CD14-positive monocyte (primary cell): Measurements from ENCODE around the gene UPK1B. TPM values are rescaled to one million over a fixed set of nuclear protein-coding genes. Genes with fewer than 3 reads are reported as not detected.

Experiments
- DNase-seq, 3 donors: peaks; one replicate each; pipeline ENCODE4 v3.0.0-alpha.2; 2011 to 2022
- H2AFZ ChIP-seq: 2 replicates; pipeline ENCODE4 v1.6.0; 2012; ENCODE audit warnings: mild to moderate bottlenecking, low read depth, low read length, inconsistent platforms; ENCODE audit not compliant: insufficient read depth, poor library complexity, severe bottlenecking
- H3K27ac ChIP-seq, 2 donors: 1 replicate in 1 of 2; 2 replicates in 1 of 2; pipeline ENCODE4 v1.5.1; 2012 to 2013; ENCODE audit warnings: low read length in 2 of 2, control low read depth in 1 of 2, inconsistent platforms in 1 of 2, low read depth in 1 of 2, mild to moderate bottlenecking in 1 of 2
- H3K27me3 ChIP-seq, 2 donors: one replicate each; pipeline versions ENCODE4 v1.6.0 to v1.6.1; 2011 to 2013; ENCODE audit warnings: low read length in 2 of 2; ENCODE audit not compliant: control insufficient read depth in 2 of 2, insufficient read depth in 2 of 2
- H3K36me3 ChIP-seq, 2 donors: replicated peaks in 1 of 2; 1 replicate in 1 of 2; 2 replicates in 1 of 2; pipeline versions ENCODE4 v1.5.1 to v1.6.1; 2012 to 2013; ENCODE audit warnings: low read length in 2 of 2, control low read depth in 1 of 2, inconsistent platforms in 1 of 2, mild to moderate bottlenecking in 1 of 2; ENCODE audit not compliant: insufficient read depth in 2 of 2, control insufficient read depth in 1 of 2
- H3K4me1 ChIP-seq, 2 donors: 1 replicate in 1 of 2; 2 replicates in 1 of 2; pipeline versions ENCODE4 v1.5.1 to v1.6.1; 2012 to 2013; ENCODE audit warnings: low read length in 2 of 2, control low read depth in 1 of 2, inconsistent platforms in 1 of 2, mild to moderate bottlenecking in 1 of 2, moderate library complexity in 1 of 2; ENCODE audit not compliant: insufficient read depth in 2 of 2, control insufficient read depth in 1 of 2
- H3K4me2 ChIP-seq: replicated peaks from 2 replicates; pipeline ENCODE3; 2012; ENCODE audit warnings: low read length, moderate library complexity, mild to moderate bottlenecking; ENCODE audit not compliant: poor library complexity, severe bottlenecking; ENCODE audit errors: extremely low read depth
- H3K4me3 ChIP-seq, 3 experiments: fragments of 200-600 bp in 1 of 3; sonication (generic) in 1 of 3; replicated peaks in 1 of 3; 1 replicate in 2 of 3; 2 replicates in 1 of 3; pipeline ENCODE4 v1.5.1; 2011 to 2013; ENCODE audit warnings: low read length in 3 of 3, mild to moderate bottlenecking in 3 of 3, control low read depth in 2 of 3, low read depth in 2 of 3, inconsistent platforms in 1 of 3, moderate library complexity in 1 of 3
- H3K79me2 ChIP-seq: 2 replicates; pipeline ENCODE4 v1.6.0; 2012; ENCODE audit warnings: mild to moderate bottlenecking, control low read depth, inconsistent platforms, low read length, moderate library complexity; ENCODE audit not compliant: insufficient read depth
- H3K9ac ChIP-seq: 2 replicates; pipeline ENCODE4 v1.6.0; 2017; ENCODE audit warnings: low read length, mild to moderate bottlenecking; ENCODE audit not compliant: insufficient read depth, poor library complexity, severe bottlenecking
- H3K9me3 ChIP-seq, 2 donors: replicated peaks in 1 of 2; 1 replicate in 1 of 2; 2 replicates in 1 of 2; pipeline versions ENCODE4 v1.5.1 to v1.6.1; 2012 to 2013; ENCODE audit warnings: low read length in 2 of 2, control low read depth in 1 of 2; ENCODE audit not compliant: control insufficient read depth in 1 of 2, insufficient read depth in 1 of 2
- H4K20me1 ChIP-seq: 2 replicates; pipeline ENCODE4 v1.6.0; 2012; ENCODE audit warnings: mild to moderate bottlenecking, low read length, control low read depth, moderate library complexity; ENCODE audit not compliant: insufficient read depth
- H3K27ac Mint-ChIP-seq, 7 donors: one replicate each; pipeline ENCODE4 v1.8.0; 2020; ENCODE audit warnings: mild to moderate bottlenecking in 7 of 7, mixed read lengths in 7 of 7, moderate library complexity in 6 of 7, inconsistent platforms in 2 of 7
- H3K27me3 Mint-ChIP-seq, 3 donors: one replicate each; pipeline ENCODE4 v1.8.0; 2021 to 2022; ENCODE audit warnings: low read depth in 3 of 3, mild to moderate bottlenecking in 3 of 3, mixed read lengths in 3 of 3, moderate library complexity in 3 of 3, inconsistent platforms in 1 of 3
- H3K36me3 Mint-ChIP-seq, 2 donors: one replicate each; pipeline ENCODE4 v1.8.0; 2020; ENCODE audit warnings: mixed read lengths in 2 of 2, inconsistent platforms in 1 of 2, mild to moderate bottlenecking in 1 of 2
- H3K4me1 Mint-ChIP-seq: one replicate; pipeline ENCODE4 v1.8.0; 2020; ENCODE audit warnings: mild to moderate bottlenecking, mixed read lengths
- H3K4me3 Mint-ChIP-seq, 2 donors: one replicate each; pipeline ENCODE4 v1.8.0; 2020; ENCODE audit warnings: mild to moderate bottlenecking in 2 of 2, mixed read lengths in 2 of 2, moderate library complexity in 1 of 2
- H3K9me3 Mint-ChIP-seq, 7 donors: one replicate each; pipeline ENCODE4 v1.8.0; 2020 to 2022; ENCODE audit warnings: mixed read lengths in 7 of 7, mild to moderate bottlenecking in 6 of 7, moderate library complexity in 6 of 7, inconsistent platforms in 2 of 7
- WGBS: methylation state at CpG from one replicate; pipeline ENCODE4 v1.1.5; 2013; ENCODE audit warnings: missing lambda C conversion rate; ENCODE audit not compliant: insufficient coverage; 5-methylcytosine and 5-hydroxymethylcytosine counted together
- intact Hi-C, 2 donors: fragments of 100-400 bp; cut with micrococcal nuclease; formaldehyde crosslinking; loops; one replicate each; pipeline versions ENCODE4 v1.15.0 to v1.15.1; 2023
- polyA plus RNA-seq, 3 donors: library from polyadenylated mRNA; depleted of rRNA in 1 of 3; unstranded in 2 of 3; stranded (reverse) in 1 of 3; fragments of 300-500 nt in 2 of 3; fragments of >200 nt in 1 of 3; fragmentation: Illumina TruSeq in 2 of 3; gene quantifications; 1 replicate in 2 of 3; 2 replicates in 1 of 3; pipeline ENCODE4 v1.2.3, GENCODE V29; 2012 to 2021
- TF ChIP-seq, protein P1 (sequence below): fragments of 200-600 bp; IDR thresholded peaks from one replicate; pipeline ENCODE4 v1.8.0; 2022; ENCODE audit warnings: antibody characterized with exemption, mild to moderate bottlenecking

UPK1B gene
- polyA plus RNA-seq, 3 donors, result not detected

DNA sequence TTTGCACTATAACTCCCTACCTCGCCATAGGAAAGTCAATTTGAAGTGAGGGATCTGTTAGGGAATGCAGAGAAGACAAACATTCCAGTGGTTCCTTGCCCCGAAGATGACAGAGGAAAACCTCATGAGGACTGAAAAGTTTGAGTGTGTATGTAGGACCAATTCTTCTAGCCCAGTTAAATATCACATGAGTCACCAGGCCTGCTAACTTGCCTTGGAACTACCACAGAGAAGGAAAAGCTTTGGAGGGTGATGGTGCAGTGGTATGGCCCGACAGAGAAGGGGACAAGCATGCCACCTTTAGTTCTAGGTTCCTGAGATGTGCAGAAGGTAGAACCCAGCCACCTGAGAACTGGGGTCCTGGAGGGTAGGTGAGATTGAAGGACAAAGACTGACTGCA is 2.6 kb upstream of the UPK1B start:
- Mint-ChIP-seq H3K4me1 (no peaks in the 10 kb centered on the region), H3K27ac (no peak overlapping the region), H3K9me3 (peaks cover 2 to 6% (median 3%) of the 10 kb centered on the region in 7 donors), H3K4me3 (no peak overlapping the region), H3K36me3 (no peaks in the 10 kb centered on the region), H3K27me3 (peaks cover 7 to 21% (median 11%) of the 10 kb centered on the region in 3 donors)
- Histone ChIP-seq H3K9me3 (no peaks in the 10 kb centered on the region), H4K20me1 (no peaks in the 10 kb centered on the region), H3K9ac (no peak overlapping the region), H3K27ac (no peak overlapping the region), H3K79me2 (no peaks in the 10 kb centered on the region), H3K27me3 (peaks cover 5% of the 10 kb centered on the region in 2 donors), H2AFZ (no peak overlapping the region), H3K4me1 (no peaks in the 10 kb centered on the region), H3K4me2 (no peak overlapping the region), H3K36me3 (no peaks in the 10 kb centered on the region), H3K4me3 (no peak overlapping the region)
- WGBS, result 100% methylated on average over 1 of the region's 3 CpGs
- no peak for DNase-seq
- TF ChIP-seq, protein P1, sequence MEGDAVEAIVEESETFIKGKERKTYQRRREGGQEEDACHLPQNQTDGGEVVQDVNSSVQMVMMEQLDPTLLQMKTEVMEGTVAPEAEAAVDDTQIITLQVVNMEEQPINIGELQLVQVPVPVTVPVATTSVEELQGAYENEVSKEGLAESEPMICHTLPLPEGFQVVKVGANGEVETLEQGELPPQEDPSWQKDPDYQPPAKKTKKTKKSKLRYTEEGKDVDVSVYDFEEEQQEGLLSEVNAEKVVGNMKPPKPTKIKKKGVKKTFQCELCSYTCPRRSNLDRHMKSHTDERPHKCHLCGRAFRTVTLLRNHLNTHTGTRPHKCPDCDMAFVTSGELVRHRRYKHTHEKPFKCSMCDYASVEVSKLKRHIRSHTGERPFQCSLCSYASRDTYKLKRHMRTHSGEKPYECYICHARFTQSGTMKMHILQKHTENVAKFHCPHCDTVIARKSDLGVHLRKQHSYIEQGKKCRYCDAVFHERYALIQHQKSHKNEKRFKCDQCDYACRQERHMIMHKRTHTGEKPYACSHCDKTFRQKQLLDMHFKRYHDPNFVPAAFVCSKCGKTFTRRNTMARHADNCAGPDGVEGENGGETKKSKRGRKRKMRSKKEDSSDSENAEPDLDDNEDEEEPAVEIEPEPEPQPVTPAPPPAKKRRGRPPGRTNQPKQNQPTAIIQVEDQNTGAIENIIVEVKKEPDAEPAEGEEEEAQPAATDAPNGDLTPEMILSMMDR, result no peak
- intact Hi-C loops, result no loop called here

DNA sequence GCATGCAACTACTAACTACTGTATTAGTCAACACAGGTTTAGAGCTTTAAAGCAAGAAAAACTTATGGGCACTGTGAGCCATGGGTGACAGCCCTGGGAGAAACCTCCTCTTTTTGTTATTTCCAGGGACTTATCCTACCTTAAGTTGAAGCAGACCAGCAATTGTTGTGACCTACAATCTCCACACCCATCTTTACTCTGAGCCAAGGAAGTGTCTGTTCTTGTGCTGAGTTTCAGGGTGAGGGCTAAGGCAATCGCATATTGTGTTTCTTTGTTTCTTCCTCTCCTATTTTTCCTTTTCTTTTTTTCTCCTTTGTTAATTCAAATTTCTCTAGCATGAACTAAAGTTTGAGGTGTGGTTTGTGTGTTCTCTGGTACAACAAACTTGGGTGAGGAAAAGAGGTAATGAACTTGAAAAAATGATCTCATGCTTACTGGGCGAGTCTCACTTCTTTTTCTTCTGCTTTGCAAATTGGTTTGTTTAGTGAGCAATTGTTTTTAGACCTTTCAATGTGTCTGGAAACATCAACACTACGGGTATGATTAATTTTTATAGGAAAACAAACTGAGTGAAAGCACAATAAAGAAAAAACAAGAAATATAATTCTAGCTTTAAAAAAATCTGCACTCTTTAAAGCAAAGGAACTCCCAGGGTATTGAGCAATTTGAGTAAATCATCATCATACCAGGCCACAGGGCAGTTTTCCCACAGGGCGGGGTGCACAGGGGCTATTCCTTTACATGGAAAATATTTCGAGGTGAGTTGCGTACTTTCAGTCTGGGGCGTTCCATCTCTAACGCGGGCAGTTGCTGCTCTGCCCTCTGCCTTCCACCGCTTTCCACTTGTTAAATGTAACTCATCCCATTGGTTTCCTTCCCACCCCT is 2.7 kb downstream of the UPK1B start:
- no peak for DNase-seq
- Histone ChIP-seq H4K20me1 (no peaks in the 10 kb centered on the region), H3K9ac (no peak overlapping the region), H3K4me2 (no peak overlapping the region), H3K36me3 (no peaks in the 10 kb centered on the region), H3K4me1 (no peaks in the 10 kb centered on the region), H3K27me3 (peaks cover 5% of the 10 kb centered on the region in 2 donors), H2AFZ (no peak overlapping the region), H3K27ac (no peak overlapping the region), H3K79me2 (no peaks in the 10 kb centered on the region), H3K4me3 (no peak overlapping the region), H3K9me3 (no peaks in the 10 kb centered on the region)
- Mint-ChIP-seq H3K9me3 (peaks cover 0 to 4% (median 3%) of the 10 kb centered on the region in 7 donors), H3K27ac (no peak overlapping the region), H3K36me3 (no peaks in the 10 kb centered on the region), H3K4me3 (no peak overlapping the region), H3K4me1 (peaks cover 3% of the 10 kb centered on the region), H3K27me3 (peaks cover 7 to 27% (median 14%) of the 10 kb centered on the region in 3 donors)
- WGBS, result 92% methylated on average over 3 of the region's 10 CpGs
- TF ChIP-seq, protein P1, result no peak
- intact Hi-C loops, result no loop called here
